Activated T-helper 1 cell treated with anti-CD3 and anti-CD28 coated beads, Interleukin-2, amount 50 U/mL, for 16 hours (primary cell): ENCODE measurements around the gene MLLT3.

Experiments
- DNase-seq, 2 donors: peaks; one replicate each; pipeline ENCODE4 v3.0.0-alpha.2; 2020; ENCODE audit warnings: low read depth in 1 of 2, low spot score in 1 of 2

The MLLT3 gene

GRCh38 chr9:20428976-20429375, 193.3 kb downstream of the MLLT3 start:
- DNase-seq: no peak

- DNase-seq: no peak
Measured at GRCh38 chr9:20427359-20427758, 194.9 kb downstream of the MLLT3 start.

- no peak for DNase-seq
Measured at GRCh38 chr9:20426019-20426418, 196.3 kb downstream of the MLLT3 start.

- DNase-seq: no peak
Measured at GRCh38 chr9:20419533-20419932, 202.8 kb downstream of the MLLT3 start.

GRCh38 chr9:20418485-20418884, 203.8 kb downstream of the MLLT3 start:
- no peak for DNase-seq

GRCh38 chr9:20417373-20418080, 204.8 kb downstream of the MLLT3 start:
- no peak for DNase-seq

- DNase-seq: no peak
Measured at GRCh38 chr9:20414150-20414549, 208.1 kb downstream of the MLLT3 start.

GRCh38 chr9:20409321-20410092, 212.8 kb downstream of the MLLT3 start:
- no peak for DNase-seq

- DNase-seq: no peak
Measured at GRCh38 chr9:20408513-20408912, 213.8 kb downstream of the MLLT3 start.

- DNase-seq: no peak
Measured at GRCh38 chr9:20407013-20407412, 215.3 kb downstream of the MLLT3 start.

- no peak for DNase-seq
Measured at GRCh38 chr9:20406344-20406743, 216.0 kb downstream of the MLLT3 start.

- DNase-seq: no peak
Measured at GRCh38 chr9:20405616-20406015, 216.7 kb downstream of the MLLT3 start.

- DNase-seq: no peak
Measured at GRCh38 chr9:20405078-20405477, 217.2 kb downstream of the MLLT3 start.

- DNase-seq: no peak
Measured at GRCh38 chr9:20404192-20404813, 218.0 kb downstream of the MLLT3 start.

- DNase-seq: no peak
Measured at GRCh38 chr9:20403346-20403745, 219.0 kb downstream of the MLLT3 start.

GRCh38 chr9:20402273-20402875, 219.9 kb downstream of the MLLT3 start:
- DNase-seq: no peak

- DNase-seq: no peak
Measured at GRCh38 chr9:20398536-20399338, 223.6 kb downstream of the MLLT3 start.

- no peak for DNase-seq
Measured at GRCh38 chr9:20397348-20397747, 225.0 kb downstream of the MLLT3 start.

GRCh38 chr9:20396509-20396908, 225.8 kb downstream of the MLLT3 start:
- DNase-seq: no peak

GRCh38 chr9:20395651-20396050, 226.6 kb downstream of the MLLT3 start:
- DNase-seq: no peak

GRCh38 chr9:20394969-20395368, 227.3 kb downstream of the MLLT3 start:
- DNase-seq: no peak
